ENCODE measurements around the gene SULT1C2. TPM values are rescaled to one million over a fixed set of nuclear protein-coding genes. Genes with fewer than 3 reads are reported as not detected.
"Not testable (repeated sequence)": the region's sequence is repeated elsewhere in the genome, so short reads cannot be mapped to it uniquely, and the experiment has no call there.

SULT1C2 gene
- total and polyA plus RNA-seq, 7 experiments from 2014 or later = not detected

GRCh38 chr2:108270346-108270745 lies 18.3 kb upstream of the SULT1C2 start:
- Mint-ChIP-seq H3K27ac (no peak overlapping the region), H3K4me1 (no peaks in the 10 kb centered on the region), H3K36me3 (no peaks in the 10 kb centered on the region), H3K9me3 (peaks cover 0 to 4% (median 0%) of the 10 kb centered on the region in 11 donors), H3K4me3 (no peak overlapping the region), H3K27me3 (peaks cover 3 to 42% (median 5%) of the 10 kb centered on the region in 5 donors)
- H3K27me3 ChIP-seq (ENCODE audit: control insufficient read depth in 2 of 2, insufficient read depth in 2 of 2, low read length in 2 of 2) = no peaks in the 10 kb centered on the region
- DNase-seq = no peak
- H3K4me3 ChIP-seq (ENCODE audit: low read length) = no peak overlapping the region
- intact Hi-C loops (cut with micrococcal nuclease) = no loop called here
- ChIA-PET CTCF (no interaction called here), POLR2A (no interaction called here)
- no peak for ATAC-seq
- H3K9me3 ChIP-seq (ENCODE audit: control insufficient read depth in 2 of 3, low read length in 3 of 3) = no peaks in the 10 kb centered on the region
- no peaks in the 10 kb centered on the region for H3K36me3 ChIP-seq (ENCODE audit: control insufficient read depth in 2 of 3, insufficient read depth in 3 of 3, low read length in 3 of 3)
- no peak overlapping the region for H3K27ac ChIP-seq (ENCODE audit: low read depth, low read length)
- H3K4me1 ChIP-seq (ENCODE audit: control insufficient read depth in 2 of 2, insufficient read depth in 2 of 2, low read length in 2 of 2) = no peaks in the 10 kb centered on the region

- Histone ChIP-seq H3K27me3 (ENCODE audit: control insufficient read depth in 2 of 2, insufficient read depth in 2 of 2, low read length in 2 of 2) (no peaks in the 10 kb centered on the region), H3K4me3 (ENCODE audit: low read length) (no peak overlapping the region), H3K36me3 (ENCODE audit: control insufficient read depth in 2 of 3, insufficient read depth in 3 of 3, low read length in 3 of 3) (no peaks in the 10 kb centered on the region), H3K27ac (ENCODE audit: low read depth, low read length) (no peak overlapping the region), H3K9me3 (ENCODE audit: control insufficient read depth in 2 of 3, low read length in 3 of 3) (no peaks in the 10 kb centered on the region), H3K4me1 (ENCODE audit: control insufficient read depth in 2 of 2, insufficient read depth in 2 of 2, low read length in 2 of 2) (no peaks in the 10 kb centered on the region)
- Mint-ChIP-seq H3K27me3 (peaks cover 0 to 37% (median 5%) of the 10 kb centered on the region in 5 donors), H3K4me3 (no peak overlapping the region), H3K4me1 (no peaks in the 10 kb centered on the region), H3K9me3 (peaks cover 0 to 4% (median 0%) of the 10 kb centered on the region in 11 donors), H3K27ac (no peak overlapping the region), H3K36me3 (no peaks in the 10 kb centered on the region)
- POLR2A ChIA-PET = no interaction called here
- ATAC-seq = no peak
- CTCF ChIA-PET = no interaction called here
- DNase-seq = no peak
- intact Hi-C loops (cut with micrococcal nuclease) = no loop called here
Measured at GRCh38 chr2:108270768-108271506, 17.8 kb upstream of the SULT1C2 start.

- intact Hi-C loops (cut with micrococcal nuclease) = no loop called here
- Histone ChIP-seq H3K4me3 (ENCODE audit: low read length) (no peak overlapping the region), H3K36me3 (ENCODE audit: control insufficient read depth in 2 of 3, insufficient read depth in 3 of 3, low read length in 3 of 3) (no peaks in the 10 kb centered on the region), H3K27ac (ENCODE audit: low read depth, low read length) (no peak overlapping the region), H3K4me1 (ENCODE audit: control insufficient read depth in 2 of 2, insufficient read depth in 2 of 2, low read length in 2 of 2) (no peaks in the 10 kb centered on the region), H3K27me3 (ENCODE audit: control insufficient read depth in 2 of 2, insufficient read depth in 2 of 2, low read length in 2 of 2) (no peaks in the 10 kb centered on the region), H3K9me3 (ENCODE audit: control insufficient read depth in 2 of 3, low read length in 3 of 3) (no peaks in the 10 kb centered on the region)
- ATAC-seq = no peak
- Mint-ChIP-seq H3K27ac (no peak overlapping the region), H3K36me3 (no peaks in the 10 kb centered on the region), H3K4me1 (no peaks in the 10 kb centered on the region), H3K4me3 (no peak overlapping the region), H3K9me3 (peaks cover 0 to 4% (median 0%) of the 10 kb centered on the region in 11 donors), H3K27me3 (peaks cover 0 to 35% (median 5%) of the 10 kb centered on the region in 5 donors)
- ChIA-PET CTCF (no interaction called here), POLR2A (no interaction called here)
- DNase-seq = no peak
Measured at GRCh38 chr2:108271691-108272253, 16.9 kb upstream of the SULT1C2 start.

GRCh38 chr2:108278631-108279030 lies 10.1 kb upstream of the SULT1C2 start:
- intact Hi-C loops (cut with micrococcal nuclease) = no loop called here
- Mint-ChIP-seq H3K27ac (no peak overlapping the region), H3K36me3 (no peaks in the 10 kb centered on the region), H3K9me3 (peaks cover 0 to 10% (median 0%) of the 10 kb centered on the region in 11 donors), H3K27me3 (peaks cover 0 to 16% (median 13%) of the 10 kb centered on the region in 5 donors), H3K4me3 (no peak overlapping the region), H3K4me1 (no peaks in the 10 kb centered on the region)
- Histone ChIP-seq H3K27ac (ENCODE audit: low read depth, low read length) (no peak overlapping the region), H3K9me3 (ENCODE audit: control insufficient read depth in 2 of 3, low read length in 3 of 3) (no peaks in the 10 kb centered on the region), H3K4me1 (ENCODE audit: control insufficient read depth in 2 of 2, insufficient read depth in 2 of 2, low read length in 2 of 2) (no peaks in the 10 kb centered on the region), H3K36me3 (ENCODE audit: control insufficient read depth in 2 of 3, insufficient read depth in 3 of 3, low read length in 3 of 3) (no peaks in the 10 kb centered on the region), H3K27me3 (ENCODE audit: control insufficient read depth in 2 of 2, insufficient read depth in 2 of 2, low read length in 2 of 2) (no peaks in the 10 kb centered on the region), H3K4me3 (ENCODE audit: low read length) (no peak overlapping the region)
- ChIA-PET POLR2A (no interaction called here), CTCF (no interaction called here)
- ATAC-seq = no peak
- no peak for DNase-seq

- no peak for DNase-seq
- Histone ChIP-seq H3K27ac (ENCODE audit: low read depth, low read length) (no peak overlapping the region), H3K36me3 (ENCODE audit: control insufficient read depth in 2 of 3, insufficient read depth in 3 of 3, low read length in 3 of 3) (no peaks in the 10 kb centered on the region), H3K9me3 (ENCODE audit: control insufficient read depth in 2 of 3, low read length in 3 of 3) (no peaks in the 10 kb centered on the region), H3K4me3 (ENCODE audit: low read length) (no peak overlapping the region), H3K4me1 (ENCODE audit: control insufficient read depth in 2 of 2, insufficient read depth in 2 of 2, low read length in 2 of 2) (no peaks in the 10 kb centered on the region), H3K27me3 (ENCODE audit: control insufficient read depth in 2 of 2, insufficient read depth in 2 of 2, low read length in 2 of 2) (no peaks in the 10 kb centered on the region)
- ChIA-PET POLR2A (no interaction called here), CTCF (no interaction called here)
- Mint-ChIP-seq H3K36me3 (peaks cover 0 to under 1% (median 0%) of the 10 kb centered on the region in 5 donors), H3K4me3 (no peak overlapping the region), H3K9me3 (peaks cover 0 to 14% (median 1%) of the 10 kb centered on the region in 11 donors), H3K27me3 (peaks cover 0 to 16% (median 13%) of the 10 kb centered on the region in 5 donors), H3K27ac (no peak overlapping the region), H3K4me1 (no peaks in the 10 kb centered on the region)
- ATAC-seq = no peak
- intact Hi-C loops (cut with micrococcal nuclease) = no loop called here
Measured at GRCh38 chr2:108279468-108279867, 9.2 kb upstream of the SULT1C2 start.

- H3K4me3 ChIP-seq (ENCODE audit: low read length) = no peak overlapping the region
- Mint-ChIP-seq H3K4me3 (no peak overlapping the region), H3K9me3 (peaks cover 0 to 11% (median 3%) of the 10 kb centered on the region in 11 donors), H3K27ac (no peak overlapping the region), H3K27me3 (peaks cover 0 to 24% (median 18%) of the 10 kb centered on the region in 5 donors), H3K36me3 (peaks cover 0 to 7% (median 0%) of the 10 kb centered on the region in 5 donors), H3K4me1 (no peaks in the 10 kb centered on the region)
- H3K36me3 ChIP-seq (ENCODE audit: control insufficient read depth in 2 of 3, insufficient read depth in 3 of 3, low read length in 3 of 3) = no peaks in the 10 kb centered on the region
- POLR2A ChIA-PET = no interaction called here
- ATAC-seq = no peak
- H3K4me1 ChIP-seq (ENCODE audit: control insufficient read depth in 2 of 2, insufficient read depth in 2 of 2, low read length in 2 of 2) = no peaks in the 10 kb centered on the region
- no peak overlapping the region for H3K27ac ChIP-seq (ENCODE audit: low read depth, low read length)
- H3K27me3 ChIP-seq (ENCODE audit: control insufficient read depth in 2 of 2, insufficient read depth in 2 of 2, low read length in 2 of 2) = no peaks in the 10 kb centered on the region
- CTCF ChIA-PET = no interaction called here
- no peaks in the 10 kb centered on the region for H3K9me3 ChIP-seq (ENCODE audit: control insufficient read depth in 2 of 3, low read length in 3 of 3)
- intact Hi-C loops (cut with micrococcal nuclease) = no loop called here
- DNase-seq = no peak
Measured at GRCh38 chr2:108280466-108280865, 8.2 kb upstream of the SULT1C2 start.

- H3K36me3 ChIP-seq (ENCODE audit: control insufficient read depth in 2 of 3, insufficient read depth in 3 of 3, low read length in 3 of 3); ATAC-seq; H3K36me3 Mint-ChIP-seq; H3K27me3 ChIP-seq (ENCODE audit: control insufficient read depth in 2 of 2, insufficient read depth in 2 of 2, low read length in 2 of 2); H3K4me3 Mint-ChIP-seq; DNase-seq; H3K27ac ChIP-seq (ENCODE audit: low read depth, low read length); H3K4me1 ChIP-seq (ENCODE audit: control insufficient read depth in 2 of 2, insufficient read depth in 2 of 2, low read length in 2 of 2); POLR2A ChIA-PET; H3K27ac Mint-ChIP-seq; H3K4me1 Mint-ChIP-seq; H3K9me3 ChIP-seq (ENCODE audit: control insufficient read depth in 2 of 3, low read length in 3 of 3); H3K4me3 ChIP-seq (ENCODE audit: low read length); CTCF ChIA-PET; intact Hi-C loops (cut with micrococcal nuclease): not testable (repeated sequence)
- Mint-ChIP-seq H3K9me3 (peaks cover 0 to 11% (median 3%) of the 10 kb centered on the region in 11 donors), H3K27me3 (peaks cover 0 to 27% (median 20%) of the 10 kb centered on the region in 5 donors)
Measured at GRCh38 chr2:108284566-108284965, 4.1 kb upstream of the SULT1C2 start.
